Lung (tissue), 12 donors: ENCODE data around the gene RIMS3. TPM values are rescaled to one million over a fixed set of nuclear protein-coding genes. Genes with fewer than 3 reads are reported as not detected.

Experiments
- ATAC-seq: fragments of 200-7000 bp; cut with Tn5 transposase; one replicate; pipeline ENCODE4 v1.9.1; 2020; ENCODE audit warnings: moderate number of reproducible peaks; ENCODE audit not compliant: insufficient read depth, low FRiP score
- DNase-seq, 3 donors: peaks; one replicate each; pipeline ENCODE4 v3.0.0-alpha.2; 2013 to 2017
- H3K27ac ChIP-seq, 2 donors: one replicate each; pipeline ENCODE4 v1.5.1; 2013; ENCODE audit warnings: mild to moderate bottlenecking in 2 of 2, moderate library complexity in 2 of 2, control low read depth in 1 of 2, inconsistent platforms in 1 of 2, low read depth in 1 of 2, low read length in 1 of 2
- H3K27me3 ChIP-seq, 3 donors: one replicate each; pipeline ENCODE4 v1.5.1; 2013; ENCODE audit warnings: low read length in 2 of 3; ENCODE audit not compliant: control insufficient read depth in 3 of 3, insufficient read depth in 3 of 3
- H3K36me3 ChIP-seq, 4 donors: one replicate each; pipeline ENCODE4 v1.5.1; 2013; ENCODE audit warnings: low read length in 4 of 4, mild to moderate bottlenecking in 1 of 4, moderate library complexity in 1 of 4; ENCODE audit not compliant: control insufficient read depth in 4 of 4, insufficient read depth in 4 of 4
- H3K4me1 ChIP-seq, 5 donors: one replicate each; pipeline ENCODE4 v1.5.1; 2013; ENCODE audit warnings: low read length in 5 of 5, mild to moderate bottlenecking in 2 of 5, moderate library complexity in 1 of 5; ENCODE audit not compliant: control insufficient read depth in 5 of 5, insufficient read depth in 5 of 5
- H3K4me3 ChIP-seq: one replicate; pipeline ENCODE4 v1.5.1; 2013; ENCODE audit warnings: mild to moderate bottlenecking, control low read depth, moderate library complexity
- H3K9ac ChIP-seq, 2 donors: one replicate each; pipeline ENCODE4 v1.5.1; 2013; ENCODE audit warnings: low read length in 2 of 2, control low read depth in 1 of 2; ENCODE audit not compliant: insufficient read depth in 1 of 2
- H3K9me3 ChIP-seq, 4 donors: one replicate each; pipeline ENCODE4 v1.5.1; 2013; ENCODE audit warnings: low read length in 3 of 4, mild to moderate bottlenecking in 1 of 4, moderate library complexity in 1 of 4; ENCODE audit not compliant: control insufficient read depth in 4 of 4, insufficient read depth in 3 of 4
- WGBS, 2 donors: extraction: QIAGEN DNeasy Blood & Tissue Kit; methylation state at CpG; one replicate each; pipeline ENCODE4 v1.1.7; 2013; 5-methylcytosine and 5-hydroxymethylcytosine counted together
- polyA plus RNA-seq, 2 donors: library from polyadenylated mRNA; stranded (reverse); fragments of 200-250 nt; gene quantifications; one replicate each; pipeline ENCODE4 v1.2.1, GENCODE V29; 2013
- total RNA-seq, 2 donors: library from RNA; depleted of rRNA in 1 of 2; stranded (reverse); fragments of >200 nt in 1 of 2; gene quantifications; one replicate each; pipeline ENCODE4 v1.2.1, GENCODE V29; 2014 to 2021
- TF ChIP-seq, protein P1 (sequence below): IDR thresholded peaks from 2 replicates; pipeline ENCODE4 v1.5.1; 2012; ENCODE audit warnings: mild to moderate bottlenecking; ENCODE audit errors: control extremely low read depth, extremely low read depth
- donor health status: control.
- donor health status: control.
- donor health status: Bipolar disorder and iron deficiency.
- donor health status: healthy.
- donor health status: DM: yes; HTN: yes; CAD: no.

The RIMS3 gene
- total and polyA plus RNA-seq, 4 donors, result 0.93 to 5.5 (median 1.5) TPM

DNA sequence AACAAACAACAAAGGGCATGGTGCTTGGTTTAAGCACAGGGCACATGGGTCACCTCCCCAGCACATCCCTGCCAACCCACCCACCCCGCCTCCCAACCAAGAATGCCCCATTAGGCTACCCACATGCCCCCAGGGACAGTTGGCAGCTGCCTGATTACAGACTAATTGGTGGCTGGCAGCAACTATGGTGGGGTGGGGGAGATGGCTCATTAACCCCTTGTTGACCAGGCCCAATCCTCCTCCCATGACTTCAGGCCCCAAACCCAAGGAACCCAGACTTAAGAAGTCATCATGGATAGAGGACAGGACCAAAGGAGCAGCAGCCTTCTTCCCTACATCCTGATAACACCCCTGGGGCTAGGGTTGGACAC is 1.3 kb downstream of the RIMS3 start:
- Histone ChIP-seq H3K27me3 (peaks cover 0 to 6% (median 0%) of the 10 kb centered on the region in 3 donors), H3K4me1 (peaks cover 0 to 15% (median 0%) of the 10 kb centered on the region in 5 donors), H3K27ac (no peak overlapping the region), H3K4me3 (no peak overlapping the region), H3K9ac (no peak overlapping the region), H3K9me3 (no peaks in the 10 kb centered on the region), H3K36me3 (no peaks in the 10 kb centered on the region)
- ATAC-seq (no peak), DNase-seq (no peak)
- TF ChIP-seq, protein P1, sequence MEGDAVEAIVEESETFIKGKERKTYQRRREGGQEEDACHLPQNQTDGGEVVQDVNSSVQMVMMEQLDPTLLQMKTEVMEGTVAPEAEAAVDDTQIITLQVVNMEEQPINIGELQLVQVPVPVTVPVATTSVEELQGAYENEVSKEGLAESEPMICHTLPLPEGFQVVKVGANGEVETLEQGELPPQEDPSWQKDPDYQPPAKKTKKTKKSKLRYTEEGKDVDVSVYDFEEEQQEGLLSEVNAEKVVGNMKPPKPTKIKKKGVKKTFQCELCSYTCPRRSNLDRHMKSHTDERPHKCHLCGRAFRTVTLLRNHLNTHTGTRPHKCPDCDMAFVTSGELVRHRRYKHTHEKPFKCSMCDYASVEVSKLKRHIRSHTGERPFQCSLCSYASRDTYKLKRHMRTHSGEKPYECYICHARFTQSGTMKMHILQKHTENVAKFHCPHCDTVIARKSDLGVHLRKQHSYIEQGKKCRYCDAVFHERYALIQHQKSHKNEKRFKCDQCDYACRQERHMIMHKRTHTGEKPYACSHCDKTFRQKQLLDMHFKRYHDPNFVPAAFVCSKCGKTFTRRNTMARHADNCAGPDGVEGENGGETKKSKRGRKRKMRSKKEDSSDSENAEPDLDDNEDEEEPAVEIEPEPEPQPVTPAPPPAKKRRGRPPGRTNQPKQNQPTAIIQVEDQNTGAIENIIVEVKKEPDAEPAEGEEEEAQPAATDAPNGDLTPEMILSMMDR, result no peak
- 91 to 100% methylated on average over 1 of the region's 1 CpG for WGBS, 2 donors

DNA sequence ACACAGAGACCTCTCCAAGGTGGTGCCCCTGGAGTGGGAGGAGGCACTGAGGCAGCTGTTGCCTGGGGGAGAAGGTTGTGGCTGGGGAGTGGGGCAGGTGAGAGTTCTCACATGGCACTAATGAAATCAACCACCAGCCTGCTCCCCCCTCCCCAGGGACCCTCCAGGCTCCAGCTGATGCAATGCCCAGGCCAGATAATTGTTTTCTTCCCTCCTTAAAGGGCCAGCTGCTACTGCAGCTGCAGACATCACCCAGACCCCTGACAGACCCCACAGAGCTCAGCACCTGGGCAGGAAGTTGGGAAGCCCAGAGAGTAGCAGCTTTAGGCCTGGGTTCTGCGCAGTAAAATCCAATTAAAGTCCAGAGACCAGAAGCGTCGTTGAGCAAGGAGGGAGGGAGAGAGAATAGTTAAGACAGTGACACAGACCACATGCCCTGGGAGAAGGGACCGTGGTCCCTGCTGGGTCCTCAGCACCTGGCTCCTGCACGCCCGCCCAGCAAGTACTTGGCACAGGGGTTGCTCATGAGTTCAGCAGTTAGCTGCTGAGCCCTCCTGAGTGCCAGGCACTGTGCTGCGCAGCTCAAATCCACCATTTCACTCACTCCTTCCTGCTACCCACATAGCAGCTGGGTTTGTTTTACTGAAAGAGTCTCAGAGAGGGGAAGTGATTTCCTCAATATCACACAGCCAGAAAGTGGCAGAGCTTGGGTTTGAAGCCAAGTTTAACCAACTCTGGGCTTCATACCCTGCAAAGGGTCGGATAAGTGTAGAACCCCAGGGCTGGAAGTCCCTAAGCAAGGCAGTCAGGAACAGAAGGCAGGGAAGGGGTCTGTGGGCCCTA is 1.9 kb downstream of the RIMS3 start:
- Histone ChIP-seq H3K4me1 (peaks cover 0 to 13% (median 0%) of the 10 kb centered on the region in 5 donors), H3K9ac (no peak overlapping the region), H3K4me3 (no peak overlapping the region), H3K27me3 (peaks cover 0 to 6% (median 0%) of the 10 kb centered on the region in 3 donors), H3K9me3 (no peaks in the 10 kb centered on the region), H3K27ac (no peak overlapping the region), H3K36me3 (no peaks in the 10 kb centered on the region)
- WGBS, 2 donors, result 71% methylated on average over 8 of the region's 8 CpGs
- ATAC-seq (no peak), DNase-seq (no peak)
- TF ChIP-seq, protein P1, result no peak

DNA sequence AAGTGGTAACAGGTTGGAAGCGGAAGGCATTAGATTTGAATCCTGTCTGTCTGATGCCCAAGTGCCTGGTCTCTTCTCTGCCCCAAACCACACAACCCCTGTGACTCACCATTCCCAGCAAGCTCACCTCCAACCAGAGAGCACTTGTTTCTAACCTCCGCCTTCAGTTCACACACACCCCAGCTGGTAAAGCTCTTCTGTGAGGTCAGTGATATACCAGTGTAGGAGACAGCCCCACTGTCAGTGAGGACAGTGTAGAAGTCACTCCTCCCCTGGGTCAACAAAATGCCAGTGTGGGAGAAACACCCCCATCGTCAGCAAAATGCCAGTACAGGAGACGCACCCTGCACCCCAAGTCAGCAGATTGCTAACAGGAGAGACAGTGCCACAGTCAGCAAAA is 2.6 kb downstream of the RIMS3 start:
- ATAC-seq, result no peak
- H3K27ac ChIP-seq, result no peak overlapping the region

More for the DNA sequence above, 2.6 kb downstream of the RIMS3 start:
- no peaks in the 10 kb centered on the region for H3K36me3 ChIP-seq
- 81 to 83% methylated on average over 4 of the region's 4 CpGs for WGBS, 2 donors
- H3K4me1 ChIP-seq, result peaks cover 0 to 13% (median 0%) of the 10 kb centered on the region in 5 donors
- TF ChIP-seq, protein P1, result no peak
- DNase-seq, result no peak
- H3K9ac ChIP-seq, result no peak overlapping the region
- H3K9me3 ChIP-seq, result no peaks in the 10 kb centered on the region
- peaks cover 0 to 6% (median 0%) of the 10 kb centered on the region in 3 donors for H3K27me3 ChIP-seq
- H3K4me3 ChIP-seq, result no peak overlapping the region
